Activated naive CD8-positive, alpha-beta T cell (primary cell): ENCODE results near the gene NIM1K.

ENCODE experiments used
- H3K27ac Mint-ChIP-seq: one replicate; pipeline ENCODE4 v1.8.0; 2021; ENCODE audit warnings: mixed read lengths
- H3K27me3 Mint-ChIP-seq: one replicate; pipeline ENCODE4 v1.8.0; 2021; ENCODE audit warnings: mixed read lengths
- H3K36me3 Mint-ChIP-seq: one replicate; pipeline ENCODE4 v1.8.0; 2021; ENCODE audit warnings: mixed read lengths
- H3K4me1 Mint-ChIP-seq: one replicate; pipeline ENCODE4 v1.8.0; 2021; ENCODE audit warnings: low read depth, mixed read lengths
- H3K4me3 Mint-ChIP-seq: one replicate; pipeline ENCODE4 v1.8.0; 2021; ENCODE audit warnings: mild to moderate bottlenecking, mixed read lengths
- H3K9me3 Mint-ChIP-seq: one replicate; pipeline ENCODE4 v1.8.0; 2021; ENCODE audit warnings: low read depth, mixed read lengths

The NIM1K gene

GRCh38 chr5:43202380-43202779 is 10.4 kb downstream of the NIM1K start:
- H3K36me3 Mint-ChIP-seq, result no peaks in the 10 kb centered on the region
- H3K4me3 Mint-ChIP-seq, result no peak overlapping the region
- no peaks in the 10 kb centered on the region for H3K4me1 Mint-ChIP-seq
- peaks cover 2% of the 10 kb centered on the region for H3K27me3 Mint-ChIP-seq
- H3K9me3 Mint-ChIP-seq, result no peaks in the 10 kb centered on the region
- no peak overlapping the region for H3K27ac Mint-ChIP-seq

GRCh38 chr5:43203373-43203772 is 11.3 kb downstream of the NIM1K start:
- H3K36me3 Mint-ChIP-seq, result no peaks in the 10 kb centered on the region
- no peak overlapping the region for H3K4me3 Mint-ChIP-seq
- peaks cover 4% of the 10 kb centered on the region for H3K27me3 Mint-ChIP-seq
- H3K4me1 Mint-ChIP-seq, result no peaks in the 10 kb centered on the region
- H3K27ac Mint-ChIP-seq, result no peak overlapping the region
- H3K9me3 Mint-ChIP-seq, result no peaks in the 10 kb centered on the region

GRCh38 chr5:43204958-43205357 is 12.9 kb downstream of the NIM1K start:
- Mint-ChIP-seq H3K4me3 (no peak overlapping the region), H3K36me3 (no peaks in the 10 kb centered on the region), H3K27ac (no peak overlapping the region), H3K4me1 (no peaks in the 10 kb centered on the region), H3K9me3 (no peaks in the 10 kb centered on the region), H3K27me3 (peaks cover 6% of the 10 kb centered on the region)

- H3K27ac Mint-ChIP-seq, result no peak overlapping the region
- H3K36me3 Mint-ChIP-seq, result no peaks in the 10 kb centered on the region
- H3K4me3 Mint-ChIP-seq, result no peak overlapping the region
- no peaks in the 10 kb centered on the region for H3K9me3 Mint-ChIP-seq
- peaks cover 6% of the 10 kb centered on the region for H3K27me3 Mint-ChIP-seq
- no peaks in the 10 kb centered on the region for H3K4me1 Mint-ChIP-seq
These were observed 15.6 kb downstream of the NIM1K start for GRCh38 chr5:43207601-43208000.

- no peaks in the 10 kb centered on the region for H3K36me3 Mint-ChIP-seq
- H3K4me3 Mint-ChIP-seq, result no peak overlapping the region
- no peaks in the 10 kb centered on the region for H3K9me3 Mint-ChIP-seq
- H3K27me3 Mint-ChIP-seq, result peaks cover 6% of the 10 kb centered on the region
- H3K4me1 Mint-ChIP-seq, result no peaks in the 10 kb centered on the region
- H3K27ac Mint-ChIP-seq, result no peak overlapping the region
These were observed 16.6 kb downstream of the NIM1K start for GRCh38 chr5:43208658-43209057.

- Mint-ChIP-seq H3K4me1 (no peaks in the 10 kb centered on the region), H3K4me3 (no peak overlapping the region), H3K27me3 (peaks cover 6% of the 10 kb centered on the region), H3K9me3 (no peaks in the 10 kb centered on the region), H3K27ac (no peak overlapping the region), H3K36me3 (no peaks in the 10 kb centered on the region)
These were observed 17.0 kb downstream of the NIM1K start for GRCh38 chr5:43209060-43209459.

- Mint-ChIP-seq H3K4me3 (no peak overlapping the region), H3K4me1 (no peaks in the 10 kb centered on the region), H3K36me3 (no peaks in the 10 kb centered on the region), H3K9me3 (no peaks in the 10 kb centered on the region), H3K27ac (no peak overlapping the region), H3K27me3 (peaks cover 6% of the 10 kb centered on the region)
These were observed 17.8 kb downstream of the NIM1K start for GRCh38 chr5:43209833-43210232.

- no peaks in the 10 kb centered on the region for H3K4me1 Mint-ChIP-seq
- peaks cover 6% of the 10 kb centered on the region for H3K27me3 Mint-ChIP-seq
- no peak overlapping the region for H3K4me3 Mint-ChIP-seq
- no peaks in the 10 kb centered on the region for H3K36me3 Mint-ChIP-seq
- no peak overlapping the region for H3K27ac Mint-ChIP-seq
- H3K9me3 Mint-ChIP-seq, result no peaks in the 10 kb centered on the region
These were observed 18.5 kb downstream of the NIM1K start for GRCh38 chr5:43210570-43210969.

- Mint-ChIP-seq H3K27me3 (no peaks in the 10 kb centered on the region), H3K4me3 (no peak overlapping the region), H3K4me1 (no peaks in the 10 kb centered on the region), H3K36me3 (no peaks in the 10 kb centered on the region), H3K9me3 (no peaks in the 10 kb centered on the region), H3K27ac (no peak overlapping the region)
These were observed 21.9 kb downstream of the NIM1K start for GRCh38 chr5:43213951-43214350.

- no peaks in the 10 kb centered on the region for H3K9me3 Mint-ChIP-seq
- no peak overlapping the region for H3K27ac Mint-ChIP-seq
- no peaks in the 10 kb centered on the region for H3K36me3 Mint-ChIP-seq
- H3K27me3 Mint-ChIP-seq, result no peaks in the 10 kb centered on the region
- H3K4me3 Mint-ChIP-seq, result no peak overlapping the region
- no peaks in the 10 kb centered on the region for H3K4me1 Mint-ChIP-seq
These were observed 23.1 kb downstream of the NIM1K start for GRCh38 chr5:43215073-43215631.

GRCh38 chr5:43216941-43217340 is 24.9 kb downstream of the NIM1K start:
- Mint-ChIP-seq H3K4me1 (no peaks in the 10 kb centered on the region), H3K27ac (no peak overlapping the region), H3K9me3 (no peaks in the 10 kb centered on the region), H3K4me3 (no peak overlapping the region), H3K36me3 (no peaks in the 10 kb centered on the region), H3K27me3 (no peaks in the 10 kb centered on the region)

- Mint-ChIP-seq H3K4me1 (no peaks in the 10 kb centered on the region), H3K36me3 (no peaks in the 10 kb centered on the region), H3K9me3 (no peaks in the 10 kb centered on the region), H3K4me3 (no peak overlapping the region), H3K27ac (no peak overlapping the region), H3K27me3 (no peaks in the 10 kb centered on the region)
These were observed 27.1 kb downstream of the NIM1K start for GRCh38 chr5:43219120-43219519.

GRCh38 chr5:43221502-43221901 is 29.5 kb downstream of the NIM1K start:
- H3K27me3 Mint-ChIP-seq, result no peaks in the 10 kb centered on the region
- no peaks in the 10 kb centered on the region for H3K4me1 Mint-ChIP-seq
- no peaks in the 10 kb centered on the region for H3K36me3 Mint-ChIP-seq
- H3K4me3 Mint-ChIP-seq, result no peak overlapping the region
- no peaks in the 10 kb centered on the region for H3K9me3 Mint-ChIP-seq
- no peak overlapping the region for H3K27ac Mint-ChIP-seq

- Mint-ChIP-seq H3K27me3 (no peaks in the 10 kb centered on the region), H3K4me1 (no peaks in the 10 kb centered on the region), H3K36me3 (no peaks in the 10 kb centered on the region), H3K4me3 (no peak overlapping the region), H3K9me3 (no peaks in the 10 kb centered on the region), H3K27ac (no peak overlapping the region)
These were observed 33.7 kb downstream of the NIM1K start for GRCh38 chr5:43225649-43226245.

GRCh38 chr5:43227655-43228054 is 35.6 kb downstream of the NIM1K start:
- H3K4me3 Mint-ChIP-seq, result no peak overlapping the region
- H3K27ac Mint-ChIP-seq, result no peak overlapping the region
- no peaks in the 10 kb centered on the region for H3K9me3 Mint-ChIP-seq
- H3K27me3 Mint-ChIP-seq, result no peaks in the 10 kb centered on the region
- H3K36me3 Mint-ChIP-seq, result no peaks in the 10 kb centered on the region
- no peaks in the 10 kb centered on the region for H3K4me1 Mint-ChIP-seq

- Mint-ChIP-seq H3K4me3 (no peak overlapping the region), H3K9me3 (no peaks in the 10 kb centered on the region)
These were observed 38.7 kb downstream of the NIM1K start for GRCh38 chr5:43230707-43231106.

More at GRCh38 chr5:43230707-43231106, 38.7 kb downstream of the NIM1K start:
- H3K36me3 Mint-ChIP-seq, result no peaks in the 10 kb centered on the region
- H3K27ac Mint-ChIP-seq, result no peak overlapping the region
- no peaks in the 10 kb centered on the region for H3K27me3 Mint-ChIP-seq
- no peaks in the 10 kb centered on the region for H3K4me1 Mint-ChIP-seq
